ENCODE measurements around the gene EML6. TPM values are rescaled to one million over a fixed set of nuclear protein-coding genes. Genes with fewer than 3 reads are reported as not detected.

EML6 gene
- total RNA-seq, 1 experiment from 2014 or later, result 1.5 TPM

DNA sequence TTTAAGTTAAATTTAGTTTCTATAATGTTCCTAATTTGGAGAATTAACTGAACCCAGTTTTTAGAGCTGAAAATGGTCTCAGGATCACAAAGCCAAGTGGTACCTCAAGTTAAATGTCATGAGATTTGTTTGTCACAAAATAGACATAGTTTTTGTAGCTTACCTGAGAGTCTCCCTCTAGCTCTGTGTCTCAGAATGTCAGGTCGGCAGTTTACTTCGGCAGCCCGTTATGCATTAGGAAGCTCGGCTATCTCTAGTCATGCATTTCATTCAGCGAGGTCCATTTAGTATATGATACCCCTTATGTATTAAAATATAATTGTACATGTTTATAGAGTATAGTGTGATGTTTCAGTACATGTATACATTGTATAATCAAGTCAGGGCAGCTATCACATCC, 155.6 kb downstream of the EML6 start:
- Mint-ChIP-seq H3K4me3 (no peak overlapping the region), H3K27ac (no peak overlapping the region), H3K36me3 (ENCODE audit: insufficient read depth in 1 of 3, low read depth in 3 of 3) (no peaks in the 10 kb centered on the region), H3K4me1 (no peaks in the 10 kb centered on the region), H3K27me3 (ENCODE audit: low read depth) (no peaks in the 10 kb centered on the region), H3K9me3 (no peaks in the 10 kb centered on the region)
- Histone ChIP-seq H3K4ac (ENCODE audit: low read depth, low read length) (no peak overlapping the region), H3K79me1 (ENCODE audit: insufficient read depth, low read depth, low read length, poor library complexity, severe bottlenecking) (no peaks in the 10 kb centered on the region), H3K27me3 (ENCODE audit: insufficient read depth, low read length) (no peaks in the 10 kb centered on the region), H2BK12ac (ENCODE audit: insufficient read length, low read depth, low read length) (no peak overlapping the region), H3K14ac (ENCODE audit: insufficient read depth, low read length) (no peak overlapping the region), H4K20me1 (ENCODE audit: control insufficient read depth, insufficient read depth, insufficient read length) (no peaks in the 10 kb centered on the region), H3K9me3 (ENCODE audit: control insufficient read depth, low read depth, low read length) (no peaks in the 10 kb centered on the region), H3T11ph (ENCODE audit: low read length) (no peak overlapping the region), H3K23ac (ENCODE audit: insufficient read length, low read depth, low read length) (no peak overlapping the region), H3K9ac (ENCODE audit: extremely low read depth, insufficient read length, low read length) (no peak overlapping the region), H2BK15ac (ENCODE audit: low read depth, low read length) (no peak overlapping the region), H3K79me2 (ENCODE audit: insufficient read depth, low read length) (no peaks in the 10 kb centered on the region), H4K5ac (ENCODE audit: insufficient read length, low read depth, low read length) (no peak overlapping the region), H2AFZ (ENCODE audit: low read length) (no peak overlapping the region), H3K4me1 (ENCODE audit: insufficient read depth, low read length) (no peaks in the 10 kb centered on the region), H2BK20ac (ENCODE audit: low read depth, low read length, poor library complexity, severe bottlenecking) (no peak overlapping the region), H3K27ac (ENCODE audit: insufficient read length, low read depth, low read length) (no peak overlapping the region), H2BK120ac (ENCODE audit: low read depth, low read length, poor library complexity, severe bottlenecking) (no peak overlapping the region), H3K18ac (ENCODE audit: insufficient read length, low read depth, low read length) (no peak overlapping the region), H2AK5ac (ENCODE audit: insufficient read length, low read length) (no peak overlapping the region), H4K91ac (ENCODE audit: insufficient read length, low read depth, low read length) (no peak overlapping the region), H3K4me2 (ENCODE audit: insufficient read depth, insufficient read length, low read length) (no peak overlapping the region), H3K23me2 (ENCODE audit: insufficient read length, low read depth, low read length, poor library complexity, severe bottlenecking) (no peaks in the 10 kb centered on the region), H2BK5ac (ENCODE audit: insufficient read length, low read length) (no peak overlapping the region), H3K56ac (ENCODE audit: insufficient read length, low read depth, low read length) (no peak overlapping the region), H4K8ac (replicated peaks; ENCODE audit: insufficient read length, low read depth, low read length) (no peak overlapping the region)
- TF ChIP-seq CTCF (conservative IDR thresholded peaks at IDR 0.05), result no peak; the same call in 2 of the 3 replicates
- WGBS (ENCODE audit: extremely low coverage, insufficient read length, low lambda C conversion rate), result no CpG with 5 or more reads among the region's 5 CpGs
- DNase-seq, result no peak
